ENCODE measurements around the gene TRPV2.
"Not testable (repeated sequence)": the region's sequence is repeated elsewhere in the genome, so short reads cannot be mapped to it uniquely, and the experiment has no call there.

The TRPV2 gene
- total RNA-seq: 53.2 to 120 (median 82.0) reads per million in 4 experiments

GRCh38 chr17:16415031-16415924 is at the start of gene TRPV2:
TSS of gene TRPV2 (plus strand) at chr17:16415571. CDS start at chr17:16417669, 2,098 bp downstream.
- DNase-seq: peak; percentile 11

- no peak for DNase-seq
Measured at GRCh38 chr17:16371742-16372141, 43.6 kb upstream of the TRPV2 start.

- no peak for DNase-seq
Measured at GRCh38 chr17:16374146-16374938, 41.0 kb upstream of the TRPV2 start.

GRCh38 chr17:16377941-16378341 is 37.4 kb upstream of the TRPV2 start:
- no peak for DNase-seq

GRCh38 chr17:16378636-16379282 is 36.6 kb upstream of the TRPV2 start:
- DNase-seq: no peak

GRCh38 chr17:16379654-16380053 is 35.7 kb upstream of the TRPV2 start:
- no peak for DNase-seq

GRCh38 chr17:16380640-16381495 is 34.5 kb upstream of the TRPV2 start, which contains the start of gene UBB:
TSS of gene UBB (plus strand) at chr17:16381091. CDS start at chr17:16381908, 817 bp downstream.
- DNase-seq: peak; percentile 91

- DNase-seq: no peak
Measured at GRCh38 chr17:16381496-16381820, 33.9 kb upstream of the TRPV2 start.

- DNase-seq: no peak
Measured at GRCh38 chr17:16383216-16383615, 32.2 kb upstream of the TRPV2 start.

- no peak for DNase-seq
Measured at GRCh38 chr17:16383772-16384287, 31.5 kb upstream of the TRPV2 start.

- no peak for DNase-seq
Measured at GRCh38 chr17:16384557-16384956, 30.8 kb upstream of the TRPV2 start.

- DNase-seq: not testable (repeated sequence)
Measured at GRCh38 chr17:16386126-16386507, 29.3 kb upstream of the TRPV2 start.

- DNase-seq: no peak
Measured at GRCh38 chr17:16391451-16391850, 23.9 kb upstream of the TRPV2 start.

GRCh38 chr17:16392491-16392890 is 22.9 kb upstream of the TRPV2 start:
- DNase-seq: not testable (repeated sequence)

- DNase-seq: not testable (repeated sequence)
Measured at GRCh38 chr17:16395887-16396286, 19.5 kb upstream of the TRPV2 start.

GRCh38 chr17:16396693-16397092 is 18.7 kb upstream of the TRPV2 start:
- not testable (repeated sequence) for DNase-seq

GRCh38 chr17:16398270-16399267 is 16.8 kb upstream of the TRPV2 start:
- no peak for DNase-seq

GRCh38 chr17:16403847-16404246 is 11.5 kb upstream of the TRPV2 start:
- DNase-seq: not testable (repeated sequence)

- DNase-seq: no peak
Measured at GRCh38 chr17:16406742-16407674, 8.4 kb upstream of the TRPV2 start.
